Vein endothelial cell (primary cell): ENCODE data around the gene PTPRH. TPM values are rescaled to one million over a fixed set of nuclear protein-coding genes. Genes with fewer than 3 reads are reported as not detected.

Experiments used
- small RNA-seq: library from RNA; depleted of rRNA; stranded (forward); fragments of <200 nt; gene quantifications from one replicate; pipeline ENCODE3, GENCODE V24; 2012
- total RNA-seq: library from RNA; depleted of rRNA; stranded (reverse); fragments of >200 nt; gene quantifications from 2 replicates; pipeline ENCODE4 v1.2.3, GENCODE V29; 2012

PTPRH gene
- 0.48 and 0.65 TPM in 2 replicates for total RNA-seq

GRCh38 chr19:55208880-55209692 lies at the start of gene PTPRH:
Gene PTPRH (minus strand): TSS chr19:55209501. CDS start chr19:55209433, 68 bp downstream.

GRCh38 chr19:55228403-55229031 lies 19.2 kb upstream of the PTPRH start, which contains the start of gene TMEM86B:
Gene TMEM86B (minus strand): TSS chr19:55228763. CDS start chr19:55228741, 22 bp downstream.

GRCh38 chr19:55179606-55180484 lies 29.5 kb downstream of the PTPRH start, which contains the start of gene SYT5:
Gene SYT5 (minus strand): TSS chr19:55180289. CDS start chr19:55179041, 1,248 bp downstream.

GRCh38 chr19:55166530-55167268 lies 42.6 kb downstream of the PTPRH start, which contains the start of gene DNAAF3:
Gene DNAAF3 (minus strand): TSS chr19:55166613. CDS start chr19:55166413, 200 bp downstream.

GRCh38 chr19:55157064-55157908 lies 52.0 kb downstream of the PTPRH start, which contains the start of gene TNNI3:
Gene TNNI3 (minus strand): TSS chr19:55157732. CDS start chr19:55157589, 143 bp downstream.

GRCh38 chr19:55149078-55150003 lies 60.0 kb downstream of the PTPRH start, which contains the start of gene TNNT1:
Gene TNNT1 (minus strand): TSS chr19:55149206. CDS start chr19:55147157, 2,049 bp downstream.

Small RNA genes lying within 50 kb of the gene (small RNA-seq; reads per million reads assigned to genes)
- gene MIR6802 = 0.11 reads per million
- not detected for gene MIR6803
- not detected for gene MIR6804
- gene RF01210 = not detected

Other genes starting within 250 kb of the PTPRH start
- 0.76 and 1.6 TPM in 2 replicates for gene NLRP2, start 243.1 kb downstream of the PTPRH start, total RNA-seq
- not detected in 2 replicates for gene GP6, start 171.2 kb downstream of the PTPRH start, total RNA-seq
- gene RDH13, start 146.4 kb downstream of the PTPRH start, total RNA-seq = 13.7 and 14.3 TPM in 2 replicates
- 5.9 and 7.7 TPM in 2 replicates for gene EPS8L1, start 133.6 kb downstream of the PTPRH start, total RNA-seq
- 64.1 and 89.2 TPM in 2 replicates for gene PPP1R12C, start 91.9 kb downstream of the PTPRH start, total RNA-seq
- gene TNNT1, start 60.3 kb downstream of the PTPRH start, total RNA-seq = not detected in 2 replicates
- not detected in 2 replicates for gene TNNI3, start 51.8 kb downstream of the PTPRH start, total RNA-seq
- 0.33 and 0.38 TPM in 2 replicates for gene DNAAF3, start 42.9 kb downstream of the PTPRH start, total RNA-seq
- not detected in 2 replicates for gene SYT5, start 29.2 kb downstream of the PTPRH start, total RNA-seq
- gene TMEM86B, start 19.3 kb upstream of the PTPRH start, total RNA-seq = 2.0 and 2.4 TPM in 2 replicates
- 44.2 and 52.3 TPM in 2 replicates for gene PPP6R1, start 49.5 kb upstream of the PTPRH start, total RNA-seq
- 30.4 and 37.2 TPM in 2 replicates for gene HSPBP1, start 70.6 kb upstream of the PTPRH start, total RNA-seq
- 0.29 and 1.3 TPM in 2 replicates for gene BRSK1, start 74.5 kb upstream of the PTPRH start, total RNA-seq
- not detected in 2 replicates for gene TMEM150B, start 115.8 kb upstream of the PTPRH start, total RNA-seq
- 5.6 and 9.8 TPM in 2 replicates for gene KMT5C, start 130.4 kb upstream of the PTPRH start, total RNA-seq
- not detected in 2 replicates for gene COX6B2, start 145.2 kb upstream of the PTPRH start, total RNA-seq
- not detected in 2 replicates for gene GARIN5B, start 153.8 kb upstream of the PTPRH start, total RNA-seq
- gene IL11, start 161.0 kb upstream of the PTPRH start, total RNA-seq = 0.33 TPM in 1 of 2 replicates, not detected in the other
- gene TMEM190, start 167.3 kb upstream of the PTPRH start, total RNA-seq = not detected in 2 replicates
- gene TMEM238, start 174.8 kb upstream of the PTPRH start, total RNA-seq = 0.33 TPM in 1 of 2 replicates, not detected in the other
- 445 and 511 TPM in 2 replicates for gene RPL28, start 176.4 kb upstream of the PTPRH start, total RNA-seq
- 106 and 121 TPM in 2 replicates for gene UBE2S, start 198.3 kb upstream of the PTPRH start, total RNA-seq
- gene SHISA7, start 233.8 kb upstream of the PTPRH start, total RNA-seq = not detected in 2 replicates